PFSK-1 (cell line): Measurements from ENCODE around the gene KRT75.

Source experiments
- FOXP2 ChIP-seq: optimal IDR thresholded peaks from 2 replicates; pipeline ENCODE3; 2011; ENCODE audit warnings: borderline replicate concordance, control low read depth, inconsistent platforms; ENCODE audit not compliant: insufficient read depth; ENCODE audit errors: extremely low read length, extremely low read depth
- POLR2AphosphoS5 ChIP-seq: IDR thresholded peaks from 2 replicates; pipeline ENCODE4 v1.6.1; 2012; ENCODE audit warnings: low read depth, mild to moderate bottlenecking, control low read depth, low read length, moderate library complexity
- SIN3A ChIP-seq: IDR thresholded peaks from 2 replicates; pipeline ENCODE4 v1.6.1; 2012; ENCODE audit warnings: mild to moderate bottlenecking, low read length, moderate library complexity, borderline replicate concordance; ENCODE audit not compliant: insufficient read depth
- TAF1 ChIP-seq: IDR thresholded peaks from 2 replicates; pipeline ENCODE4 v1.6.1; 2012; ENCODE audit warnings: low read length, control low read depth, borderline replicate concordance; ENCODE audit not compliant: insufficient read depth
- TF ChIP-seq, protein P1 (sequence below), 2 experiments: IDR thresholded peaks; 2 replicates each; pipeline versions ENCODE4 v1.6.1 to v1.8.0; 2011 to 2012; ENCODE audit warnings: low read depth in 2 of 2, low read length in 2 of 2, control low read depth in 1 of 2, inconsistent platforms in 1 of 2, mild to moderate bottlenecking in 1 of 2, moderate library complexity in 1 of 2; ENCODE audit not compliant: insufficient read depth in 1 of 2

The KRT75 gene

DNA sequence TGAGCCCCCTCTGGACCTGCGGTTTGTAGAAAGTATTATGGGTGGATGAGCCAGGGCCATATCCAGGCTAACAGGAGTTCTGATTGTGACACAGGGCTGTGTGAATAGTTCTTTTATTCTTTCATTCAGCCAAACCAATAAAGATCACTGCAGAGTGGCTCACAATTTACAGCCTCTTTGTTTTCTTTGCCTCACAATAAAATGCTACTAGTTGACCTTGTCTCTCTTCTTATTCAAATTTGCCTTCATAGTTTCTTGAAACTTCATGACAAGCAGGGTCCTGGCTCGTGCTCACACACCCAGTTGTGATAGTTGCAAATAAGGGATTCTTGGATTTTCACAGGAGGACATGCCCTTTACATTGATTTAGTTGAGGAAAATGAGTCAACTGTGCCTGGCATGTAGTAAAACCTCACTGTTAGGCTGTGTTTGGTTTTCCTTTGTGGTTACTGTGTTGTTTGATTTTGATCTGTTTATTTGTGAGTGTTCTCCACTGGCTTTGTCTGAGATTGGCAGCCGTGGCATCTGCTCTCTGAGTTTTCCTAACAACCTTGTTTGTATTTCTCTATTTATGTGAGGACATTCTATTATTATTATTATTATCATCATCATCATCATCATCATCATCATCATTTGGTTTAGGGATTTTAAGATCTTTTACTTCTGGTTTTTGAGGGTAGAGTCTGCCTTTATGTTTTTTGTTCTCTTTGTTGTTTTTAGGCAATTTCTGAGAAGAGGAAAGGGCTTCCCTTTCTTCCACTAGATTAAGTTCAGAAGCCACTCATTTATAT lies 20.4 kb upstream of the KRT75 start:
- TF ChIP-seq POLR2AphosphoS5, result no peak
- TF ChIP-seq, protein P1, sequence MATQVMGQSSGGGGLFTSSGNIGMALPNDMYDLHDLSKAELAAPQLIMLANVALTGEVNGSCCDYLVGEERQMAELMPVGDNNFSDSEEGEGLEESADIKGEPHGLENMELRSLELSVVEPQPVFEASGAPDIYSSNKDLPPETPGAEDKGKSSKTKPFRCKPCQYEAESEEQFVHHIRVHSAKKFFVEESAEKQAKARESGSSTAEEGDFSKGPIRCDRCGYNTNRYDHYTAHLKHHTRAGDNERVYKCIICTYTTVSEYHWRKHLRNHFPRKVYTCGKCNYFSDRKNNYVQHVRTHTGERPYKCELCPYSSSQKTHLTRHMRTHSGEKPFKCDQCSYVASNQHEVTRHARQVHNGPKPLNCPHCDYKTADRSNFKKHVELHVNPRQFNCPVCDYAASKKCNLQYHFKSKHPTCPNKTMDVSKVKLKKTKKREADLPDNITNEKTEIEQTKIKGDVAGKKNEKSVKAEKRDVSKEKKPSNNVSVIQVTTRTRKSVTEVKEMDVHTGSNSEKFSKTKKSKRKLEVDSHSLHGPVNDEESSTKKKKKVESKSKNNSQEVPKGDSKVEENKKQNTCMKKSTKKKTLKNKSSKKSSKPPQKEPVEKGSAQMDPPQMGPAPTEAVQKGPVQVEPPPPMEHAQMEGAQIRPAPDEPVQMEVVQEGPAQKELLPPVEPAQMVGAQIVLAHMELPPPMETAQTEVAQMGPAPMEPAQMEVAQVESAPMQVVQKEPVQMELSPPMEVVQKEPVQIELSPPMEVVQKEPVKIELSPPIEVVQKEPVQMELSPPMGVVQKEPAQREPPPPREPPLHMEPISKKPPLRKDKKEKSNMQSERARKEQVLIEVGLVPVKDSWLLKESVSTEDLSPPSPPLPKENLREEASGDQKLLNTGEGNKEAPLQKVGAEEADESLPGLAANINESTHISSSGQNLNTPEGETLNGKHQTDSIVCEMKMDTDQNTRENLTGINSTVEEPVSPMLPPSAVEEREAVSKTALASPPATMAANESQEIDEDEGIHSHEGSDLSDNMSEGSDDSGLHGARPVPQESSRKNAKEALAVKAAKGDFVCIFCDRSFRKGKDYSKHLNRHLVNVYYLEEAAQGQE (IDR thresholded peaks at IDR 0.05; ENCODE audit: insufficient read depth in 1 of 2, low read depth in 2 of 2, low read length in 2 of 2), result no peak
- TF ChIP-seq SIN3A, result no peak
- no peak for TF ChIP-seq FOXP2
- TF ChIP-seq TAF1, result no peak

DNA sequence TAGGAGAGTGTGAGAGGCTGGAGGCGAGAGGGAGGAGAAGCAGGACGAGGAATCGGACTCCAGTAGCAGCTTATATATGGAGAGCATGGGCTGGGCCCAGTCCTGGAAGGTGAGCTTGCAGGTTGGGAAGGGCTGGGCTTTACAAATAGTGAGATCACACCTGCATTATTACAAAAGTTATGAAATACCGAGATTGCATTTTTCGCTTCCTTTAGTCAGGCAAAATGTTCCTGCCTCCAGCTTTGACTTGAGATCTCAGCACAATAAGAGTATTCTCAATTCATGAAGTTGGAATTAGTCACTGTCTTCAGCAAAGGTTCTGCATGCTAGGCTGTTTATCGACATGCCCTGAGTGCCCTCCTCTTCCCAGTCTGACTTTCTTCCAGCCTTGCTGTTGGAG lies 17.9 kb upstream of the KRT75 start, which contains the start of gene KRT6B:
KRT6B (minus strand) TSS at position 46 of the 400 bp plus-strand sequence. CDS start 68 bp downstream, outside the sequence.
- TF ChIP-seq, protein P1 (IDR thresholded peaks at IDR 0.05; ENCODE audit: insufficient read depth in 1 of 2, low read depth in 2 of 2, low read length in 2 of 2), result no peak
- no peak for TF ChIP-seq TAF1
- no peak for TF ChIP-seq FOXP2
- TF ChIP-seq SIN3A, result no peak
- TF ChIP-seq POLR2AphosphoS5, result no peak

DNA sequence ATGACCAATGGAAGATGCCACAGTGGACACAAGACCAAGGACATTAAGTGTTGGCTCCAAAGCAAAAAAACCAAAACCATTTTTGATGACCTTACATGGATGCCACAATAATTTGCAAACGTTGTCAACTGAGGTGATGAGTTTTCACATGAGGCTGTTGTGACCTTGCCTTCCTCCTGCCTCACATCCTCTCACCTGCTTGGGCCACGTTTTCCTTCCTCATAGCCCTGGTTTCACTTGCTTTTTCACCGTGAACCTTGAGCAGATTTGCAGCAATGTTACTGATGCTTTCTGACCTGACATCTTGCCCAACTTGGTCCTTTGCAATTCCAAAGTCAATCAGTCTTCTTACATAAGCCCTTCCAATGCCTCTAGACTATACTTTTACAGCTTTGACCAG lies 14.1 kb upstream of the KRT75 start:
- TF ChIP-seq, protein P1 (IDR thresholded peaks at IDR 0.05; ENCODE audit: insufficient read depth in 1 of 2, low read depth in 2 of 2, low read length in 2 of 2), result no peak
- TF ChIP-seq TAF1, result no peak
- TF ChIP-seq FOXP2, result no peak
- no peak for TF ChIP-seq POLR2AphosphoS5
- TF ChIP-seq SIN3A, result no peak

DNA sequence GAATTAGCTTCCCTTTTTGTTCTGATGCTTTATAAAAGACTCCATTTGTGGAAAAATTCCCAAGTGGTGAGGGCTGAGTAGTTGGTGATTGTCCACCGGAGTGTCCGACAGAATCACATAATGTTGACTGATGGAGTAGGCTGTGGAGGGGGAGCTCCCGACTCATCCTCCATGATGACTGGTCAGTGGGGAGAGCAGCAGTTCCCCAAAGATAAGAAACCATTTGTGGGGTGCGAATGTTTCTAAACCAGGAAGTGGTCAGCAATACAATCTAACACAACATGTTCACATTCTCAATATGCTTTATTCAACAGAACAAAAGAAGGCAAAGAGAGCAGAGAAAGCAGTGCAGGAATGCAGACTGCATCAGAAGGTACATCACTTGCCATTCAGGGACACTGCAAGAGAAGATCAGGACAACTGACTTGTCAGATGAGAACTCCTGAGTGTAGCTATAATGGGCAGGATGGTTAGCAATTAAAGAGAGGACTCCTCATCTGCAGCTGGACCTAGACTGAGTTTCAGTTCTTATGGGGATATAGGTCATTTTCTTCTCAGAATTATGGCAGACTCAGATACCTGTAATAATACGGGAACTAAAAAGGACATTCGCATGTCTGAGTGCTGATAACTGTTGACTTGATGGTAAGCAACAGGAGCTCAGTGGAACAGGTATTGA lies 12.3 kb upstream of the KRT75 start:
- TF ChIP-seq SIN3A (no peak), POLR2AphosphoS5 (no peak), TAF1 (no peak), FOXP2 (no peak)
- TF ChIP-seq, protein P1 (IDR thresholded peaks at IDR 0.05; ENCODE audit: insufficient read depth in 1 of 2, low read depth in 2 of 2, low read length in 2 of 2), result no peak

DNA sequence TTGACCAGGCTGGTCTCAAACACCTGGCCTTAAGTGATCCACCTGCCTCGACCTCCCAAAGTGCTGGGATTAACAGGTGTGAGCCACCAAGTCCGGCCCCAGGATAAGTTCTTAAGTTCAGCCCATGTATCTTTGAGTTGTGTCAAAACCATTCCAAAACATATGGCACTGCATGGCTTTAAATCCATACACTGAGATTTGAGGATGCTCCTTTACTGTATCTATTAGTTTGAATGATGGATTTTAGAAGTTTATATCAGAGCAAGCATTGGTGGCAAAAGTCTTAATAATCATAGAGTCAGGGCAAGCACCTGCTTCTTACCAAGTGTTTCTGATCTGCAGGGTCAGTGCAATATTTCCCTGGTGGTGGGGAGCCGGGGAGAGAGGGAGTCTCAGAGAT lies 11.7 kb upstream of the KRT75 start:
- no peak for TF ChIP-seq POLR2AphosphoS5
